ENCODE data around the gene FMN2. TPM values are rescaled to one million over a fixed set of nuclear protein-coding genes. Genes with fewer than 3 reads are reported as not detected.

FMN2 gene
- total RNA-seq, 1 experiment from 2014 or later: 0.59 TPM

GRCh38 chr1:240503036-240503435, 411.4 kb downstream of the FMN2 start:
- H3K56ac ChIP-seq (ENCODE audit: insufficient read length, low read depth, low read length): no peak overlapping the region
- no peak overlapping the region for H3K18ac ChIP-seq (ENCODE audit: insufficient read length, low read depth, low read length)
- H3K9me3 Mint-ChIP-seq: no peaks in the 10 kb centered on the region
- H3K4me1 ChIP-seq (ENCODE audit: insufficient read depth, low read length): 0 out of 2 replicates have a peak, but pooled peaks cover 5% of the 10 kb centered on the region
- no peak overlapping the region for H3K14ac ChIP-seq (ENCODE audit: insufficient read depth, low read length)
- no peak for TF ChIP-seq CTCF (conservative IDR thresholded peaks at IDR 0.05)
- no peak overlapping the region for H2BK5ac ChIP-seq (ENCODE audit: insufficient read length, low read length)
- no peak overlapping the region for H2BK15ac ChIP-seq (ENCODE audit: low read depth, low read length)
- H3K27ac ChIP-seq (ENCODE audit: insufficient read length, low read depth, low read length): no peak overlapping the region
- H2BK12ac ChIP-seq (ENCODE audit: insufficient read length, low read depth, low read length): no peak overlapping the region
- H3K27me3 ChIP-seq (ENCODE audit: insufficient read depth, low read length): no peaks in the 10 kb centered on the region
- no peak overlapping the region for H3K9ac ChIP-seq (ENCODE audit: extremely low read depth, insufficient read length, low read length)
- H3T11ph ChIP-seq (ENCODE audit: low read length): no peak overlapping the region
- no peak overlapping the region for H4K8ac ChIP-seq (replicated peaks; ENCODE audit: insufficient read length, low read depth, low read length)
- H4K20me1 ChIP-seq (ENCODE audit: control insufficient read depth, insufficient read depth, insufficient read length): no peaks in the 10 kb centered on the region
- H3K4me2 ChIP-seq (ENCODE audit: insufficient read depth, insufficient read length, low read length): no peak overlapping the region
- no peaks in the 10 kb centered on the region for H3K23me2 ChIP-seq (ENCODE audit: insufficient read length, low read depth, low read length, poor library complexity, severe bottlenecking)
- H3K4me1 Mint-ChIP-seq: peaks cover 0 to 4% of the 10 kb centered on the region in 2 experiments; a peak in 1 of 4 replicates
- no peak overlapping the region for H3K4me3 Mint-ChIP-seq
- H3K4ac ChIP-seq (ENCODE audit: low read depth, low read length): no peak overlapping the region
- H3K23ac ChIP-seq (ENCODE audit: insufficient read length, low read depth, low read length): no peak overlapping the region
- no peak overlapping the region for H2BK20ac ChIP-seq (ENCODE audit: low read depth, low read length, poor library complexity, severe bottlenecking)
- no peak for DNase-seq
- no peak overlapping the region for H2AK5ac ChIP-seq (ENCODE audit: insufficient read length, low read length)
- no CpG with 5 or more reads among the region's 4 CpGs for WGBS (ENCODE audit: extremely low coverage, insufficient read length, low lambda C conversion rate)
- H3K27me3 Mint-ChIP-seq (ENCODE audit: low read depth): no peaks in the 10 kb centered on the region; the same call in 1 of the 2 replicates
- H4K91ac ChIP-seq (ENCODE audit: insufficient read length, low read depth, low read length): no peak overlapping the region
- no peak overlapping the region for H2BK120ac ChIP-seq (ENCODE audit: low read depth, low read length, poor library complexity, severe bottlenecking)
- no peak overlapping the region for H3K27ac Mint-ChIP-seq
- H3K79me1 ChIP-seq (ENCODE audit: insufficient read depth, low read depth, low read length, poor library complexity, severe bottlenecking): no peaks in the 10 kb centered on the region
- no peaks in the 10 kb centered on the region for H3K79me2 ChIP-seq (ENCODE audit: insufficient read depth, low read length)
- no peak overlapping the region for H4K5ac ChIP-seq (ENCODE audit: insufficient read length, low read depth, low read length)
- no peaks in the 10 kb centered on the region for H3K9me3 ChIP-seq (ENCODE audit: control insufficient read depth, low read depth, low read length)
- no peak overlapping the region for H2AFZ ChIP-seq (ENCODE audit: low read length)
- H3K36me3 Mint-ChIP-seq (ENCODE audit: insufficient read depth in 1 of 3, low read depth in 3 of 3): no peaks in the 10 kb centered on the region
